Measurements from ENCODE around the gene ZC3H12D.

Gene ZC3H12D

DNA sequence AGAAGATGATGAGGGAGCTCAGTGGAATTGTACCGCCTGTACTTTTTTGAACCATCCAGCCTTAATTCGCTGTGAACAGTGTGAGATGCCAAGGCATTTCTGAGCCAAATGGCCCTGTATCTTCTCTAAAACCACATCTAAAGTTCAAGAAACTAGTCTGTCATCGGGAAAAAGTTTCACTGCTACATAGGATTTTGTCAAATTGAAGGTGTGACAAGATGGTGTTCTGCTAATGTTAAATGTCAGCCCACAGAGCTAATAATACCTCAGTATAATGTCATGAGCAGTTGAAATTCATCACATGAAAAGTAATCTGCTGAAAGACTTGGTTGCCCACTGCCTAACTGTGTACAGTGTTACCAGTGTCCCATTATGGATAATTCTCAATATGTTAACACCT is 75.2 kb downstream of the ZC3H12D start:
- H3K9me3 ChIP-seq (ENCODE audit: low read length), result no peaks in the 10 kb centered on the region
- H3F3A ChIP-seq (ENCODE audit: insufficient read depth, low read length), result peaks cover 3% of the 10 kb centered on the region; the same call in 1 of the 2 replicates
- H3K9ac ChIP-seq (ENCODE audit: low read length), result no peak overlapping the region
- no peak overlapping the region for H3K27ac ChIP-seq (ENCODE audit: low read depth, low read length, poor library complexity, severe bottlenecking)
- H3K9me2 ChIP-seq (ENCODE audit: low read depth, low read length), result no peaks in the 10 kb centered on the region
- peaks cover 48% of the 10 kb centered on the region for H3K36me3 ChIP-seq (ENCODE audit: insufficient read depth, low read length)
- no peaks in the 10 kb centered on the region for H3K27me3 ChIP-seq (ENCODE audit: insufficient read depth, low read length)
- TF ChIP-seq, protein P1, sequence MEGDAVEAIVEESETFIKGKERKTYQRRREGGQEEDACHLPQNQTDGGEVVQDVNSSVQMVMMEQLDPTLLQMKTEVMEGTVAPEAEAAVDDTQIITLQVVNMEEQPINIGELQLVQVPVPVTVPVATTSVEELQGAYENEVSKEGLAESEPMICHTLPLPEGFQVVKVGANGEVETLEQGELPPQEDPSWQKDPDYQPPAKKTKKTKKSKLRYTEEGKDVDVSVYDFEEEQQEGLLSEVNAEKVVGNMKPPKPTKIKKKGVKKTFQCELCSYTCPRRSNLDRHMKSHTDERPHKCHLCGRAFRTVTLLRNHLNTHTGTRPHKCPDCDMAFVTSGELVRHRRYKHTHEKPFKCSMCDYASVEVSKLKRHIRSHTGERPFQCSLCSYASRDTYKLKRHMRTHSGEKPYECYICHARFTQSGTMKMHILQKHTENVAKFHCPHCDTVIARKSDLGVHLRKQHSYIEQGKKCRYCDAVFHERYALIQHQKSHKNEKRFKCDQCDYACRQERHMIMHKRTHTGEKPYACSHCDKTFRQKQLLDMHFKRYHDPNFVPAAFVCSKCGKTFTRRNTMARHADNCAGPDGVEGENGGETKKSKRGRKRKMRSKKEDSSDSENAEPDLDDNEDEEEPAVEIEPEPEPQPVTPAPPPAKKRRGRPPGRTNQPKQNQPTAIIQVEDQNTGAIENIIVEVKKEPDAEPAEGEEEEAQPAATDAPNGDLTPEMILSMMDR (IDR thresholded peaks at IDR 0.05; ENCODE audit: low read length), result no peak
- TF ChIP-seq EZH2 (IDR thresholded peaks at IDR 0.05; ENCODE audit: borderline replicate concordance, low read length), result no peak
- no peak overlapping the region for H2AFZ ChIP-seq (ENCODE audit: low read length)
- H4K20me1 ChIP-seq (ENCODE audit: insufficient read depth, low read length), result no peaks in the 10 kb centered on the region
- H3K79me2 ChIP-seq (ENCODE audit: insufficient read depth, low read length), result no peaks in the 10 kb centered on the region
- H3K4me3 ChIP-seq (ENCODE audit: low read depth, low read length, poor library complexity, severe bottlenecking), result no peak overlapping the region
- no peak overlapping the region for H3K4me2 ChIP-seq (ENCODE audit: low read length)
- no peaks in the 10 kb centered on the region for H3K4me1 ChIP-seq (ENCODE audit: insufficient read depth, low read length, severe bottlenecking)

DNA sequence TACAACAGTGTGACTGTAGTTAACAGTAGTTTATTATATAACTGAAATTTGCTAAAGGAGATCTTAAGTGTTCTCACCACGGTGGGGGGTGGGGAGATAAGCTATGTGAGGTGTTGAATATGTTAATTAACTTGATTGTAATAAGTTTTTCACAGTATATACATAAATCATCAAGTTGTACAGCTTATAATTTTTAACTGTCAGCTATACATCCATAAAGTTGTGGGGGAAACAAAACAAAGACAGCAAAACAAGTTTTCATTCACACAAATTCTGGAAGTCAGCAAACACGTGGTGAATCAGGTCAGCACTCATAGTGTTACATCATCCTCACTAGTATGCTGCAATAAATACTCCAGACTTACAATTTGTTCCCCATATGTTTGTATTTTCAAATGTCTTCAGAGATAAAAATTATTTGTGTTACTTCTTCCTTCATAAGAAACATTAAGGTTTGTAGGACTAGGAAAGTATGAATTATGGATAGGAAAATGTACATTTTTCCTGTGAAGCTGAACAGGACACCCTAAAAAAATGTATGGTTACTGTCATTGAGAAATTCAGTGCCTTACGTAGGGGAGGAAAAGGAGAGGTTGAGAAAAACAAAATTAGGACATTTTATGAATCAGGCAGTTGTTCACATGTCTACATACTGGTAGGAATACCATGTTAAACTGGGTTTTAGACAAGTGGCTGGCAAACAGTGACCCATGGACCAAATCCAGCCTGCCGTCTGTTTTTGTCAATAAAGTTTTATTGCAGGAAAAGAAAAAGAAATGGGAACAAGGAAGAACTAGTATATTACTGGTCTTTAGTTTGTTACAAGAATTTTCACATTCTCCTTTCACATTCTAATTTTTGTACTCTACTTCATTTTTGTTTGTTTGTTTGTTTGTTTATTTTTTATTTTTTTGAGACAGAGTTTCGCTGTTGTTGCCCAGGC is 78.7 kb downstream of the ZC3H12D start:
- no peak overlapping the region for H3K4me3 ChIP-seq (ENCODE audit: low read depth, low read length, poor library complexity, severe bottlenecking)
- no peak overlapping the region for H2AFZ ChIP-seq (ENCODE audit: low read length)
- no peak overlapping the region for H3K9ac ChIP-seq (ENCODE audit: low read length)
- no peaks in the 10 kb centered on the region for H3K4me1 ChIP-seq (ENCODE audit: insufficient read depth, low read length, severe bottlenecking)
- TF ChIP-seq, protein P1 (IDR thresholded peaks at IDR 0.05; ENCODE audit: low read length), result no peak
- no peak for TF ChIP-seq EZH2 (IDR thresholded peaks at IDR 0.05; ENCODE audit: borderline replicate concordance, low read length)
- peaks cover 71% of the 10 kb centered on the region for H3K36me3 ChIP-seq (ENCODE audit: insufficient read depth, low read length)
- H3K4me2 ChIP-seq (ENCODE audit: low read length), result no peak overlapping the region
- H3K27me3 ChIP-seq (ENCODE audit: insufficient read depth, low read length), result no peaks in the 10 kb centered on the region
- H3K27ac ChIP-seq (ENCODE audit: low read depth, low read length, poor library complexity, severe bottlenecking), result no peak overlapping the region
- H3F3A ChIP-seq (ENCODE audit: insufficient read depth, low read length), result peaks cover 3% of the 10 kb centered on the region; the same call in 1 of the 2 replicates
- H3K9me3 ChIP-seq (ENCODE audit: low read length), result no peaks in the 10 kb centered on the region
- H3K9me2 ChIP-seq (ENCODE audit: low read depth, low read length), result no peaks in the 10 kb centered on the region
- no peaks in the 10 kb centered on the region for H3K79me2 ChIP-seq (ENCODE audit: insufficient read depth, low read length)
- no peaks in the 10 kb centered on the region for H4K20me1 ChIP-seq (ENCODE audit: insufficient read depth, low read length)

DNA sequence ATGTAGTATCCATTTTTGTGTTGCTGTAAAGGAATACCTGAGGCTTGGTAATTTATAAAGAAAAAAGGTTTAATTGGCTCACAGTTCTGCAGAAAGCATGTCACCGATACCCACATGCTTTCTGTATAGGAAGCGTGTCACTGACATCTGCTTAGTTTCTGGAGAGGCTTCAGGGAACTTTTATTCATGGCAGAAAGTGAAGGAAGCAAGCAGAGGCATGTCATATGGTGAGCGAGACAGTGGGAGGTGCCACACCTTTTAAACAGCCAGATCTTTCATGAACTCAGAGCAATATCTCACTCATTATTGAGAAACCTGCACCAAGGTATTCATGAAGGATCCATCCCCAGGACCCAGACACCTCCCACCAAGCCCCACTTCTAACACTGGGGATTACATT is 81.3 kb downstream of the ZC3H12D start:
- Histone ChIP-seq H3K79me2 (ENCODE audit: insufficient read depth, low read length) (no peaks in the 10 kb centered on the region), H3K4me1 (ENCODE audit: insufficient read depth, low read length, severe bottlenecking) (no peaks in the 10 kb centered on the region), H3K4me3 (ENCODE audit: low read depth, low read length, poor library complexity, severe bottlenecking) (no peak overlapping the region), H4K20me1 (ENCODE audit: insufficient read depth, low read length) (no peaks in the 10 kb centered on the region), H3K36me3 (ENCODE audit: insufficient read depth, low read length) (peaks cover 76% of the 10 kb centered on the region), H3F3A (ENCODE audit: insufficient read depth, low read length) (no peaks in the 10 kb centered on the region), H3K4me2 (ENCODE audit: low read length) (no peak overlapping the region), H3K9me3 (ENCODE audit: low read length) (no peaks in the 10 kb centered on the region), H3K27me3 (ENCODE audit: insufficient read depth, low read length) (no peaks in the 10 kb centered on the region), H3K9ac (ENCODE audit: low read length) (no peak overlapping the region), H2AFZ (ENCODE audit: low read length) (no peak overlapping the region), H3K9me2 (ENCODE audit: low read depth, low read length) (no peaks in the 10 kb centered on the region), H3K27ac (ENCODE audit: low read depth, low read length, poor library complexity, severe bottlenecking) (no peak overlapping the region)
- TF ChIP-seq EZH2 (IDR thresholded peaks at IDR 0.05; ENCODE audit: borderline replicate concordance, low read length), result no peak
- TF ChIP-seq, protein P1 (IDR thresholded peaks at IDR 0.05; ENCODE audit: low read length), result no peak

Measured in OCI-LY1 (cell line).